Liver (tissue), 9 donors: ENCODE measurements around the gene PISD. TPM values are rescaled to one million over a fixed set of nuclear protein-coding genes. Genes with fewer than 3 reads are reported as not detected.

ENCODE experiments used
- DNase-seq: peaks from one replicate; pipeline ENCODE4 v3.0.0-alpha.2; 2017; ENCODE audit warnings: low spot score
- H3K27ac ChIP-seq, 2 donors: one replicate each; pipeline ENCODE4 v1.7.0; 2013; ENCODE audit warnings: inconsistent platforms in 2 of 2, low read length in 2 of 2, control low read depth in 1 of 2, low read depth in 1 of 2, mild to moderate bottlenecking in 1 of 2
- H3K27me3 ChIP-seq, 4 donors: one replicate each; pipeline versions ENCODE4 v1.6.1 to v1.7.0; 2013; ENCODE audit warnings: low read length in 3 of 4, inconsistent platforms in 1 of 4, mild to moderate bottlenecking in 1 of 4, moderate library complexity in 1 of 4; ENCODE audit not compliant: control insufficient read depth in 4 of 4, insufficient read depth in 4 of 4
- H3K36me3 ChIP-seq, 4 donors: one replicate each; pipeline versions ENCODE4 v1.6.1 to v1.7.0; 2013; ENCODE audit warnings: low read length in 3 of 4, mild to moderate bottlenecking in 3 of 4, low read depth in 1 of 4, moderate library complexity in 1 of 4; ENCODE audit not compliant: control insufficient read depth in 4 of 4, insufficient read depth in 3 of 4
- H3K4me1 ChIP-seq, 4 donors: one replicate each; pipeline versions ENCODE4 v1.6.1 to v1.7.0; 2013; ENCODE audit warnings: low read length in 3 of 4, mild to moderate bottlenecking in 3 of 4, moderate library complexity in 1 of 4; ENCODE audit not compliant: control insufficient read depth in 4 of 4, insufficient read depth in 4 of 4
- H3K4me3 ChIP-seq, 3 donors: one replicate each; pipeline versions ENCODE4 v1.6.1 to v1.7.0; 2013; ENCODE audit warnings: low read length in 3 of 3, control low read depth in 1 of 3, low read depth in 1 of 3, mild to moderate bottlenecking in 1 of 3
- H3K9ac ChIP-seq, 2 donors: one replicate each; pipeline ENCODE4 v1.7.0; 2013; ENCODE audit warnings: low read length in 2 of 2, mild to moderate bottlenecking in 2 of 2, moderate library complexity in 2 of 2, control low read depth in 1 of 2, low read depth in 1 of 2
- H3K9me3 ChIP-seq, 4 donors: one replicate each; pipeline versions ENCODE4 v1.6.1 to v1.7.0; 2013; ENCODE audit warnings: low read length in 3 of 4; ENCODE audit not compliant: control insufficient read depth in 4 of 4
- FOXA2 ChIP-seq: IDR thresholded peaks from 2 replicates; pipeline ENCODE4 v1.6.1; 2016; ENCODE audit warnings: antibody characterized with exemption
- REST ChIP-seq: IDR thresholded peaks from 2 replicates; pipeline ENCODE4 v1.6.1; 2016; ENCODE audit warnings: antibody characterized with exemption, mild to moderate bottlenecking
- SP1 ChIP-seq: IDR thresholded peaks from 2 replicates; pipeline ENCODE4 v1.6.1; 2018; ENCODE audit warnings: antibody characterized with exemption, mild to moderate bottlenecking
- TAF1 ChIP-seq: conservative IDR thresholded peaks from 2 replicates; pipeline ENCODE4 v1.6.1; 2016; ENCODE audit warnings: antibody characterized with exemption, mild to moderate bottlenecking
- WGBS: extraction: QIAGEN DNeasy Blood & Tissue Kit; methylation state at CpG from one replicate; pipeline ENCODE4 v1.1.7; 2013; 5-methylcytosine and 5-hydroxymethylcytosine counted together
- polyA plus RNA-seq, 2 donors: library from polyadenylated mRNA; stranded (reverse) in 1 of 2; unstranded in 1 of 2; fragments of 200-250 nt in 1 of 2; fragments of >200 nt in 1 of 2; fragmentation: Nextera tagmentation in 1 of 2; extraction: Ambion mirVana in 1 of 2; gene quantifications; one replicate each; pipeline versions ENCODE4 v1.2.1 to v1.2.3, GENCODE V29; 2013 to 2015
- total RNA-seq, 2 donors: library from RNA; depleted of rRNA; stranded (reverse); fragments of >200 nt; gene quantifications; one replicate each; pipeline ENCODE4 v1.2.3, GENCODE V29; 2014
- TF ChIP-seq, protein P1 (sequence below): IDR thresholded peaks from 2 replicates; pipeline ENCODE4 v1.6.1; 2016; ENCODE audit warnings: antibody characterized with exemption
- donor health status: healthy.
- donor health status: healthy.
- donor health status: healthy.
- donor health status: healthy.
- donor health status: healthy.

Gene PISD
- total and polyA plus RNA-seq, 4 donors: 14.7 to 28.3 (median 20.4) TPM

DNA sequence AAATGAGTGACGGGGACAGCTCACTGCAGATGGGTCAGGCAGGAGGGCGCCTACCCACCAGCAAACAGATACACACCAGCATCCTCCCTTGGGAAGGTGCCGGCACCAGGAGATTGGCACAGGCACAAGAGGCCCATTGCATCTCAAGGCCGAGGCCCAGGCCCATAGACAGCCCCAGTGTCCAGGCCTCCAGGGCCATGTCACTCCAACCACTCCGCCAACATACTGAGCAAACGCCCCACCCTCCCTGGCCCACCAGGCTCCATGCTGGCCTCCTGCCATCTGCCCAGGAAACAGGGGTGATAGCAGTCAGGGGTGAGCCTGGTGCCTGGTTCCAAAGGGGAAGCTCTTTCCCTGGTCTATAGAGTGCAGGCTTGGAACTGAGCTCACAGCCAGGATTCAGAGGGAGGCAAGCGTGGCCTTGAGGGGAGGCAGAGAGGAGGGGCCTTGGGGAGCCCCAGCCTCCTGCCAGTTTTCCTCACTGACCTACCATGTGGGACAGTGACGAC lies 34.7 kb downstream of the PISD start (continued):
- TF ChIP-seq REST (no peak), FOXA2 (no peak)

GRCh38 chr22:31626427-31627150 lies 35.4 kb downstream of the PISD start:
- Histone ChIP-seq H3K4me1 (peaks cover 4 to 36% (median 16%) of the 10 kb centered on the region in 4 donors), H3K36me3 (peaks cover 0 to 7% (median 3%) of the 10 kb centered on the region in 4 donors), H3K27ac (peak overlapping the region; percentile 25 to 41), H3K4me3 (no peak overlapping the region), H3K9me3 (no peaks in the 10 kb centered on the region), H3K9ac (no peak overlapping the region), H3K27me3 (no peaks in the 10 kb centered on the region)
- whole genome bisulfite sequencing: 81% methylated on average over 15 of the region's 15 CpGs
- no peak for TF ChIP-seq FOXA2
- TF ChIP-seq, protein P1, sequence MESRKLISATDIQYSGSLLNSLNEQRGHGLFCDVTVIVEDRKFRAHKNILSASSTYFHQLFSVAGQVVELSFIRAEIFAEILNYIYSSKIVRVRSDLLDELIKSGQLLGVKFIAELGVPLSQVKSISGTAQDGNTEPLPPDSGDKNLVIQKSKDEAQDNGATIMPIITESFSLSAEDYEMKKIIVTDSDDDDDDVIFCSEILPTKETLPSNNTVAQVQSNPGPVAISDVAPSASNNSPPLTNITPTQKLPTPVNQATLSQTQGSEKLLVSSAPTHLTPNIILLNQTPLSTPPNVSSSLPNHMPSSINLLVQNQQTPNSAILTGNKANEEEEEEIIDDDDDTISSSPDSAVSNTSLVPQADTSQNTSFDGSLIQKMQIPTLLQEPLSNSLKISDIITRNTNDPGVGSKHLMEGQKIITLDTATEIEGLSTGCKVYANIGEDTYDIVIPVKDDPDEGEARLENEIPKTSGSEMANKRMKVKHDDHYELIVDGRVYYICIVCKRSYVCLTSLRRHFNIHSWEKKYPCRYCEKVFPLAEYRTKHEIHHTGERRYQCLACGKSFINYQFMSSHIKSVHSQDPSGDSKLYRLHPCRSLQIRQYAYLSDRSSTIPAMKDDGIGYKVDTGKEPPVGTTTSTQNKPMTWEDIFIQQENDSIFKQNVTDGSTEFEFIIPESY: no peak
- no peak for TF ChIP-seq TAF1
- TF ChIP-seq SP1: peak; percentile 11
- DNase-seq: peak; percentile 72

DNA sequence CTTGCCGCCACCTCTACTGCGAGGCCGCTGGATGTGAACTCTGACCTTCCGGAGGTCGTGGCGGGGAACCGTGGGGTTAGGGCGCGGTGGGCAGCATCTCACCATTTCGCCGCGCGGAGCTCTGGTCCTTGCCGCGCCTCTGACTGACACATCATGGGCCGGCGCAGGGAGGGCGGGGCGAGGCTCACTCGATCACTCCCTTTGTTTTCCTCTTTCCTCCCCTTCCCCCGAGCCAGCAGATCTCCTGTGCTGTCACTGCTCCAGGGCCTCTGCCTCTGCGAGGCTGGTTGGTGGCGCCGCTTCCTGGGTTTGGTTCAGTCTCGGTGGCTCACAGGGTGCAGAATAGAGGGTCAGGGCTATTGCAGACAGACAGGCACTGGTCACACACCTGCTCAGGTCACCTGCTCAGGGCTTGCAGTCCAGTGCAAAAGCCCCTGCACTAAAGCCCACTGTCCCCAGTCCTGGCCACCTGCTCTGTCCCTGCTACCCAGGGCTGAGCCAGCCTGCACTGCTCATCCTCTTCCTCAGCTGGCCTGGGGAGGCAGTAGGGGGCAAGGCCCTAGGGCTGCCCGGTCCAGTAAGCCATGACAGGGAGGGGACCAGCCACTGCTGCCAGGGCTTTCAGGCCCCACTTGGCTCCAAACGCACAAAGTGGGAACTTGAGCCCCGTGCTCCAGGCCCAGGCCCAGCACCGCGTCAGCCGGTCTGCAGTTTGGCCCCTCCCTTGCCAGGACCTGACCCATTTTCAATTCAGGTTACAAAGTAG lies 36.2 kb downstream of the PISD start:
- H3K27ac ChIP-seq: peak overlapping the region in 1 of 2 donors; percentile 41
- no peak overlapping the region for H3K9ac ChIP-seq
- WGBS: 80% methylated on average over 31 of the region's 31 CpGs
- no peaks in the 10 kb centered on the region for H3K9me3 ChIP-seq
- TF ChIP-seq REST: no peak
- H3K4me1 ChIP-seq: peaks cover 4 to 32% (median 12%) of the 10 kb centered on the region in 4 donors
- H3K27me3 ChIP-seq: no peaks in the 10 kb centered on the region
- H3K36me3 ChIP-seq: peaks cover 0 to 15% (median 4%) of the 10 kb centered on the region in 4 donors
- no peak overlapping the region for H3K4me3 ChIP-seq
- DNase-seq: peak; percentile 47
